HL-60 (cell line): ENCODE measurements around the gene PEX5.
"Not testable (repeated sequence)": the region's sequence is repeated elsewhere in the genome, so short reads cannot be mapped to it uniquely, and the experiment has no call there.

ENCODE experiments used
- DNase-seq, 2 experiments: peaks; one replicate each; pipeline ENCODE4 v3.0.0-alpha.2; 2010 to 2020; ENCODE audit warnings: low read depth in 1 of 2, low spot score in 1 of 2
- H3K27ac ChIP-seq: fragments of 250-450 bp; sonication (Bioruptor Pico); replicated peaks from 2 replicates; pipeline ENCODE4 v1.5.1; 2020; ENCODE audit warnings: mild to moderate bottlenecking, moderate library complexity
- H3K27me3 ChIP-seq: fragments of 250-450 bp; sonication (Bioruptor Pico); 2 replicates; pipeline ENCODE4 v1.5.1; 2021; ENCODE audit warnings: mild to moderate bottlenecking, moderate library complexity; ENCODE audit not compliant: insufficient read depth, poor library complexity, severe bottlenecking
- H3K4me3 ChIP-seq: replicated peaks from 2 replicates; pipeline ENCODE4 v1.5.1; 2011; ENCODE audit warnings: mild to moderate bottlenecking, control low read depth, low read length; ENCODE audit not compliant: insufficient read depth
- CTCF ChIP-seq: IDR thresholded peaks from one replicate; pipeline ENCODE4 v1.5.1; 2011; ENCODE audit warnings: low read length, control low read depth, inconsistent platforms; ENCODE audit not compliant: insufficient read depth
- GABPA ChIP-seq: IDR thresholded peaks from 2 replicates; pipeline ENCODE4 v1.6.1; 2012; ENCODE audit warnings: low read depth
- POLR2AphosphoS5 ChIP-seq: IDR thresholded peaks from 2 replicates; pipeline ENCODE4 v1.6.1; 2012; ENCODE audit warnings: low read depth
- REST ChIP-seq: IDR thresholded peaks from 2 replicates; pipeline ENCODE4 v1.6.1; 2012; ENCODE audit warnings: low read depth; ENCODE audit not compliant: insufficient replicate concordance
- SPI1 ChIP-seq: IDR thresholded peaks from 2 replicates; pipeline ENCODE4 v1.6.1; 2012; ENCODE audit warnings: low read depth, mild to moderate bottlenecking, borderline replicate concordance

PEX5 gene

GRCh38 chr12:7212678-7213077 lies 23.2 kb downstream of the PEX5 start:
- H3K27ac ChIP-seq: no peak overlapping the region
- no peak for DNase-seq
- no peaks in the 10 kb centered on the region for H3K27me3 ChIP-seq
- no peak overlapping the region for H3K4me3 ChIP-seq
- no peak for TF ChIP-seq GABPA
- no peak for TF ChIP-seq REST
- no peak for TF ChIP-seq CTCF
- TF ChIP-seq SPI1: no peak
- TF ChIP-seq POLR2AphosphoS5: no peak

GRCh38 chr12:7213745-7214144 lies 24.3 kb downstream of the PEX5 start:
- not testable (repeated sequence) for DNase-seq, H3K27me3 ChIP-seq, H3K27ac ChIP-seq, H3K4me3 ChIP-seq

GRCh38 chr12:7217475-7218069 lies 28.1 kb downstream of the PEX5 start:
- H3K27ac ChIP-seq: no peak overlapping the region
- no peaks in the 10 kb centered on the region for H3K27me3 ChIP-seq
- TF ChIP-seq GABPA (no peak), SPI1 (no peak), REST (no peak), CTCF (no peak), POLR2AphosphoS5 (no peak)
- H3K4me3 ChIP-seq: no peak overlapping the region
- DNase-seq: no peak

GRCh38 chr12:7219599-7220243 lies 30.2 kb downstream of the PEX5 start:
- peak; percentile 31 to 67 for DNase-seq
- Histone ChIP-seq H3K27me3 (no peaks in the 10 kb centered on the region), H3K4me3 (no peak overlapping the region), H3K27ac (no peak overlapping the region)
- TF ChIP-seq CTCF (peak; percentile 88), GABPA (no peak), SPI1 (no peak), REST (no peak), POLR2AphosphoS5 (no peak)
